Bronchial epithelial cell (primary cell): Measurements from ENCODE around the gene BRF1. TPM values are rescaled to one million over a fixed set of nuclear protein-coding genes. Genes with fewer than 3 reads are reported as not detected.
"Not testable (repeated sequence)": the region's sequence is repeated elsewhere in the genome, so short reads cannot be mapped to it uniquely, and the experiment has no call there.

Source experiments
- DNase-seq: peaks from one replicate; pipeline ENCODE4 v3.0.0-alpha.2; 2010; ENCODE audit warnings: low read depth
- FAIRE-seq: peaks from 2 replicates; lab custom pipeline; 2011; peaks lifted over from hg19 to GRCh38; lab: Jason Lieb, UNC
- H3K27me3 ChIP-seq: 2 replicates; pipeline ENCODE4 v1.5.1; 2011; ENCODE audit warnings: low read length; ENCODE audit not compliant: control insufficient read depth, insufficient read depth
- H3K36me3 ChIP-seq: 2 replicates; pipeline ENCODE4 v1.5.1; 2011; ENCODE audit warnings: low read length; ENCODE audit not compliant: control insufficient read depth, insufficient read depth
- H3K4me3 ChIP-seq: 2 replicates; pipeline ENCODE4 v1.5.1; 2011; ENCODE audit warnings: mild to moderate bottlenecking, low read depth, low read length, control low read depth
- CTCF ChIP-seq: IDR thresholded peaks from 2 replicates; pipeline ENCODE4 v1.5.1; 2011; ENCODE audit warnings: mild to moderate bottlenecking, moderate library complexity, low read length, control low read depth, inconsistent platforms; ENCODE audit not compliant: insufficient read depth, severe bottlenecking
- total RNA-seq: library from RNA; depleted of rRNA; stranded (reverse); fragments of >200 nt; gene quantifications from 2 replicates; pipeline ENCODE4 v1.2.1, GENCODE V29; 2014

BRF1 gene
- total RNA-seq, 1 donor from 2014 or later, result 24.0 TPM

- Histone ChIP-seq H3K27me3 (no peaks in the 10 kb centered on the region), H3K4me3 (no peak overlapping the region), H3K36me3 (no peaks in the 10 kb centered on the region)
- no peak for TF ChIP-seq CTCF
- FAIRE-seq (no peak), DNase-seq (no peak)
Measured at GRCh38 chr14:105290621-105291346, 10.0 kb downstream of the BRF1 start.

GRCh38 chr14:105288936-105289335 is 11.9 kb downstream of the BRF1 start:
- not testable (repeated sequence) for H3K27me3 ChIP-seq, DNase-seq, H3K36me3 ChIP-seq, H3K4me3 ChIP-seq, FAIRE-seq

GRCh38 chr14:105287249-105288102 is 13.3 kb downstream of the BRF1 start:
- DNase-seq (no peak), FAIRE-seq (no peak)
- Histone ChIP-seq H3K27me3 (no peaks in the 10 kb centered on the region), H3K4me3 (no peak overlapping the region), H3K36me3 (peaks cover 3% of the 10 kb centered on the region)
- TF ChIP-seq CTCF, result no peak

GRCh38 chr14:105286759-105287144 is 14.0 kb downstream of the BRF1 start:
- no peak overlapping the region for H3K4me3 ChIP-seq
- no peaks in the 10 kb centered on the region for H3K27me3 ChIP-seq
- FAIRE-seq (no peak), DNase-seq (no peak)
- TF ChIP-seq CTCF, result no peak
- peaks cover 3% of the 10 kb centered on the region for H3K36me3 ChIP-seq

GRCh38 chr14:105285174-105285573 is 15.6 kb downstream of the BRF1 start:
- Histone ChIP-seq H3K27me3 (no peaks in the 10 kb centered on the region), H3K36me3 (peaks cover 4% of the 10 kb centered on the region), H3K4me3 (no peak overlapping the region)
- no peak for TF ChIP-seq CTCF
- FAIRE-seq (no peak), DNase-seq (no peak)

GRCh38 chr14:105283899-105284298 is 16.9 kb downstream of the BRF1 start:
- DNase-seq (no peak), FAIRE-seq (no peak)
- no peak for TF ChIP-seq CTCF
- peaks cover 4% of the 10 kb centered on the region for H3K36me3 ChIP-seq
- no peaks in the 10 kb centered on the region for H3K27me3 ChIP-seq
- H3K4me3 ChIP-seq, result no peak overlapping the region
